GM23338 (cell line): ENCODE data around the gene GPR158.

ENCODE experiments used
- EZH2phosphoT487 ChIP-seq: fragments of 200-600 bp; sonication (generic); IDR thresholded peaks from one replicate; pipeline ENCODE4 v1.8.1; 2018; ENCODE audit warnings: antibody characterized with exemption; ENCODE audit not compliant: unreplicated experiment
- POLR2AphosphoS5 ChIP-seq: IDR thresholded peaks from 2 replicates; pipeline ENCODE4 v1.6.1; 2016; ENCODE audit warnings: antibody characterized with exemption, low read depth
- TF ChIP-seq, protein P1 (sequence below), 2 experiments: fragments of 200-600 bp in 1 of 2; sonication (generic) in 1 of 2; conservative IDR thresholded peaks; 2 replicates each; pipeline versions ENCODE4 v1.5.1 to v1.6.1; 2016 to 2017; ENCODE audit warnings: antibody characterized with exemption in 2 of 2, low read depth in 2 of 2, mild to moderate bottlenecking in 2 of 2, moderate library complexity in 1 of 2
- TF ChIP-seq, protein P2 (sequence below): IDR thresholded peaks from one replicate; pipeline ENCODE4 v1.6.1; 2018; ENCODE audit warnings: antibody characterized with exemption; ENCODE audit not compliant: unreplicated experiment

DNA sequence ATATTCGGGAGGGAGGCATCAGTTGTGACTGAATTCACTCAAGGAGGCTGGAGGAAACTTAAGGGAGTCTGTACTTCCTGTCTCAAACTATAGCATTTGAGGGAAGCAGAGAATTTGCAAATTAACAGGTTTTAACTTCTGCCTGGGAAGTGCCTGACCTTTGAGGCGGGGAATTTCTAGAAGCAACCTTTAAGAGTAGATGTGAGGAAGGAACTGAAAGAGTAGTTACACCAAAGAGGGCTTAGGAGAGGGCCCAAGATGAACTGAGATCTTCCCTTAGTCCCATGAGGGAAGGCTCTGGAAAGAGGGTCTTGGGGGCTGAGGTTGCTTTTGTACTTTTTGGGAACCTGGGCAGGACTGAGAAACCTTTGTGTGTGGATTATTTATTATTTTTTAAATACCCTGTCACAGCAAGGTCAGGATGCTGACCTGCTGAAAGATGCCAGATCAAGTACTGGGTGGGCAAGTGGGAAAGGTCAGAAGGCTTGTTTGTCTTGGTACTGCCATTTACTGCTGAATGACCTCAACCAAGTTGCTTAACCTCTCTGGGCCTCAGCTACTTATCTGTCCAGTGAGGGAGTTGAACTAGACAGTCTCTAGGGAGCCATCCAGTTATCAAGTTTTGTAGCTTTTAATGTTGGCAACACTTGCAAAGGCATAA lies 2.4 kb downstream of the GPR158 start:
- TF ChIP-seq POLR2AphosphoS5 (no peak), EZH2phosphoT487 (no peak)
- TF ChIP-seq, protein P1, sequence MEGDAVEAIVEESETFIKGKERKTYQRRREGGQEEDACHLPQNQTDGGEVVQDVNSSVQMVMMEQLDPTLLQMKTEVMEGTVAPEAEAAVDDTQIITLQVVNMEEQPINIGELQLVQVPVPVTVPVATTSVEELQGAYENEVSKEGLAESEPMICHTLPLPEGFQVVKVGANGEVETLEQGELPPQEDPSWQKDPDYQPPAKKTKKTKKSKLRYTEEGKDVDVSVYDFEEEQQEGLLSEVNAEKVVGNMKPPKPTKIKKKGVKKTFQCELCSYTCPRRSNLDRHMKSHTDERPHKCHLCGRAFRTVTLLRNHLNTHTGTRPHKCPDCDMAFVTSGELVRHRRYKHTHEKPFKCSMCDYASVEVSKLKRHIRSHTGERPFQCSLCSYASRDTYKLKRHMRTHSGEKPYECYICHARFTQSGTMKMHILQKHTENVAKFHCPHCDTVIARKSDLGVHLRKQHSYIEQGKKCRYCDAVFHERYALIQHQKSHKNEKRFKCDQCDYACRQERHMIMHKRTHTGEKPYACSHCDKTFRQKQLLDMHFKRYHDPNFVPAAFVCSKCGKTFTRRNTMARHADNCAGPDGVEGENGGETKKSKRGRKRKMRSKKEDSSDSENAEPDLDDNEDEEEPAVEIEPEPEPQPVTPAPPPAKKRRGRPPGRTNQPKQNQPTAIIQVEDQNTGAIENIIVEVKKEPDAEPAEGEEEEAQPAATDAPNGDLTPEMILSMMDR (conservative IDR thresholded peaks at IDR 0.05; ENCODE audit: low read depth in 2 of 2) = no peak
- TF ChIP-seq, protein P2, sequence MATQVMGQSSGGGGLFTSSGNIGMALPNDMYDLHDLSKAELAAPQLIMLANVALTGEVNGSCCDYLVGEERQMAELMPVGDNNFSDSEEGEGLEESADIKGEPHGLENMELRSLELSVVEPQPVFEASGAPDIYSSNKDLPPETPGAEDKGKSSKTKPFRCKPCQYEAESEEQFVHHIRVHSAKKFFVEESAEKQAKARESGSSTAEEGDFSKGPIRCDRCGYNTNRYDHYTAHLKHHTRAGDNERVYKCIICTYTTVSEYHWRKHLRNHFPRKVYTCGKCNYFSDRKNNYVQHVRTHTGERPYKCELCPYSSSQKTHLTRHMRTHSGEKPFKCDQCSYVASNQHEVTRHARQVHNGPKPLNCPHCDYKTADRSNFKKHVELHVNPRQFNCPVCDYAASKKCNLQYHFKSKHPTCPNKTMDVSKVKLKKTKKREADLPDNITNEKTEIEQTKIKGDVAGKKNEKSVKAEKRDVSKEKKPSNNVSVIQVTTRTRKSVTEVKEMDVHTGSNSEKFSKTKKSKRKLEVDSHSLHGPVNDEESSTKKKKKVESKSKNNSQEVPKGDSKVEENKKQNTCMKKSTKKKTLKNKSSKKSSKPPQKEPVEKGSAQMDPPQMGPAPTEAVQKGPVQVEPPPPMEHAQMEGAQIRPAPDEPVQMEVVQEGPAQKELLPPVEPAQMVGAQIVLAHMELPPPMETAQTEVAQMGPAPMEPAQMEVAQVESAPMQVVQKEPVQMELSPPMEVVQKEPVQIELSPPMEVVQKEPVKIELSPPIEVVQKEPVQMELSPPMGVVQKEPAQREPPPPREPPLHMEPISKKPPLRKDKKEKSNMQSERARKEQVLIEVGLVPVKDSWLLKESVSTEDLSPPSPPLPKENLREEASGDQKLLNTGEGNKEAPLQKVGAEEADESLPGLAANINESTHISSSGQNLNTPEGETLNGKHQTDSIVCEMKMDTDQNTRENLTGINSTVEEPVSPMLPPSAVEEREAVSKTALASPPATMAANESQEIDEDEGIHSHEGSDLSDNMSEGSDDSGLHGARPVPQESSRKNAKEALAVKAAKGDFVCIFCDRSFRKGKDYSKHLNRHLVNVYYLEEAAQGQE = no peak
